ENCODE data around the gene TRIM26. TPM values are rescaled to one million over a fixed set of nuclear protein-coding genes. Genes with fewer than 3 reads are reported as not detected.

TRIM26 gene
- total and polyA plus RNA-seq, 2 donors (not counting 3 experiments of a cell fraction or from before 2014, with no cell fraction given), result 30.4 to 34.5 TPM

- ChIA-PET CTCF (interaction anchor here (1.4 kb wide), 1 partner anchor 112 kb away, joined by 6 read pairs; no protein-coding TSS in a partner anchor), POLR2A (no interaction called here)
- Histone ChIP-seq H4K20me1 (replicated peaks; ENCODE audit: control insufficient read depth, extremely low read depth, insufficient read depth, low read length) (no peaks in the 10 kb centered on the region), H3K4me1 (ENCODE audit: control insufficient read depth, extremely low read depth, insufficient read depth, low read length) (peaks cover 17% of the 10 kb centered on the region), H3K9me1 (replicated peaks; ENCODE audit: control insufficient read depth, extremely low read depth, insufficient read depth, low read length) (no peaks in the 10 kb centered on the region), H3K27ac (ENCODE audit: insufficient read depth, low read depth, low read length) (peak overlapping the region; percentile 95), H2AFZ (ENCODE audit: low read depth, low read length) (peak overlapping the region; percentile 97), H3K27me3 (ENCODE audit: control insufficient read depth in 2 of 2, insufficient read depth in 2 of 2, low read length in 2 of 2) (no peaks in the 10 kb centered on the region), H3K9ac (replicated peaks; ENCODE audit: extremely low read depth, insufficient read depth, low read length) (peak overlapping the region; percentile 89), H3K4me2 (ENCODE audit: insufficient read depth, low read length) (peak overlapping the region; percentile 89), H3K79me2 (ENCODE audit: control insufficient read depth, insufficient read depth, low read length) (peaks cover 29% of the 10 kb centered on the region), H3K4me3 (replicated peaks in 1 of 3; ENCODE audit: insufficient read depth in 1 of 3, low read depth in 1 of 3, low read length in 3 of 3) (peak overlapping the region in 2 of 3 experiments; percentile 82 to 84), H3K9me3 (replicated peaks; ENCODE audit: control insufficient read depth, insufficient read depth, low read length) (no peaks in the 10 kb centered on the region), H3K36me3 (ENCODE audit: control insufficient read depth in 2 of 2, extremely low read depth in 1 of 2, insufficient read depth in 2 of 2, low read length in 2 of 2) (no peaks in the 10 kb centered on the region)
- BruUV-seq (replicated peaks), result no TSS peak
- dilution Hi-C loops (cut with MboI; ENCODE audit: extremely low pct_ligation_motif_present, low sequenced_read_pairs) (no loop called here), intact Hi-C loops (cut with micrococcal nuclease) (no loop called here)
- DNase-seq (ENCODE audit: low read depth, low spot score), result no peak
- FAIRE-seq, result no peak
- no peak for TF ChIP-seq CTCF (IDR thresholded peaks at IDR 0.05; ENCODE audit: extremely low read depth in 1 of 2, insufficient read depth in 1 of 2, low read depth in 1 of 2, low read length in 2 of 2)
- TF ChIP-seq EZH2 (IDR thresholded peaks at IDR 0.05; ENCODE audit: borderline replicate concordance, low read depth, low read length, severe bottlenecking), result no peak
- TF ChIP-seq MYC (IDR thresholded peaks at IDR 0.05; ENCODE audit: low read depth, low read length), result no peak
- no peak for TF ChIP-seq FOS (IDR thresholded peaks at IDR 0.05; ENCODE audit: borderline replicate concordance, insufficient read depth, low read length)
- TF ChIP-seq POLR2AphosphoS5 (IDR thresholded peaks at IDR 0.05; ENCODE audit: insufficient read depth, low read depth, low read length), result no peak
- TF ChIP-seq, protein P1, sequence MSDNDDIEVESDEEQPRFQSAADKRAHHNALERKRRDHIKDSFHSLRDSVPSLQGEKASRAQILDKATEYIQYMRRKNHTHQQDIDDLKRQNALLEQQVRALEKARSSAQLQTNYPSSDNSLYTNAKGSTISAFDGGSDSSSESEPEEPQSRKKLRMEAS (IDR thresholded peaks at IDR 0.05; ENCODE audit: insufficient read depth, insufficient read length), result no peak
- no peak for TF ChIP-seq JUN (IDR thresholded peaks at IDR 0.05; ENCODE audit: borderline replicate concordance, insufficient read depth, insufficient read length, low read depth)
- no peak for TF ChIP-seq GATA2 (IDR thresholded peaks at IDR 0.05; ENCODE audit: insufficient read depth, insufficient read length, low read depth, low read length)
- TF ChIP-seq POLR2A (IDR thresholded peaks at IDR 0.05; ENCODE audit: low read depth, low read length), result no peak
Measured at GRCh38 chr6:30214657-30214982, 1.4 kb upstream of the TRIM26 start.
